HUES48 (cell line): ENCODE data around the gene PAGR1.

ENCODE experiments used
- H3K27ac ChIP-seq: one replicate; pipeline ENCODE4 v1.7.0; 2013; ENCODE audit warnings: low read depth, low read length, inconsistent platforms
- H3K27me3 ChIP-seq: 2 replicates; pipeline ENCODE4 v1.6.1; 2013; ENCODE audit warnings: mild to moderate bottlenecking, low read length; ENCODE audit not compliant: control insufficient read depth, insufficient read depth
- H3K36me3 ChIP-seq: 2 replicates; pipeline ENCODE4 v1.6.1; 2013; ENCODE audit warnings: low read length; ENCODE audit not compliant: control insufficient read depth, insufficient read depth
- H3K4me1 ChIP-seq: 2 replicates; pipeline ENCODE4 v1.6.1; 2013; ENCODE audit warnings: mild to moderate bottlenecking, low read length; ENCODE audit not compliant: control insufficient read depth, insufficient read depth
- H3K4me3 ChIP-seq: 2 replicates; pipeline ENCODE4 v1.5.1; 2013; ENCODE audit warnings: mild to moderate bottlenecking, low read depth, low read length
- H3K9ac ChIP-seq: 2 replicates; pipeline ENCODE4 v1.6.1; 2013; ENCODE audit warnings: mild to moderate bottlenecking, low read depth, low read length, moderate library complexity
- H3K9me3 ChIP-seq: 2 replicates; pipeline ENCODE4 v1.6.1; 2013; ENCODE audit warnings: low read length; ENCODE audit not compliant: control insufficient read depth, insufficient read depth

Gene PAGR1

DNA sequence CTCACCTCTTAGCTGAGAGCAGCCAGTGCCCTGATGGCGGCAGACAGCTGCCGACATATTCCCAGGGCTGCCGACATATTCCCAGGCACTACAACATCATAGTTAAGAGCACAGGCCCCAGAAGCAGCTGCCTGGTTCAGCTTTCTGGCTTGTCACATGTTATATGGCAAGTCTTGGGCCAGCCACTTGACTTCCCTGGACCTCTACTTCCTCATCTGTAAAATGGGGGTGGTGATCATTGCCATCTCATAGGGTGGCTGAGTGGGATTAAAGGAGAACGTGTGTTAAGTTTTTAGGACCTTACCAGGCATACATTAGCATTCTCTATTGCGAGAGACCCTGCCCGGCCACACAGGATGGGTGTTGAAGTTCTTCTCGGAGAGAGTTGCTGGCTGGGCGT is 28.0 kb downstream of the PAGR1 start:
- Histone ChIP-seq H3K27ac (no peak overlapping the region), H3K36me3 (no peaks in the 10 kb centered on the region), H3K9ac (no peak overlapping the region)

DNA sequence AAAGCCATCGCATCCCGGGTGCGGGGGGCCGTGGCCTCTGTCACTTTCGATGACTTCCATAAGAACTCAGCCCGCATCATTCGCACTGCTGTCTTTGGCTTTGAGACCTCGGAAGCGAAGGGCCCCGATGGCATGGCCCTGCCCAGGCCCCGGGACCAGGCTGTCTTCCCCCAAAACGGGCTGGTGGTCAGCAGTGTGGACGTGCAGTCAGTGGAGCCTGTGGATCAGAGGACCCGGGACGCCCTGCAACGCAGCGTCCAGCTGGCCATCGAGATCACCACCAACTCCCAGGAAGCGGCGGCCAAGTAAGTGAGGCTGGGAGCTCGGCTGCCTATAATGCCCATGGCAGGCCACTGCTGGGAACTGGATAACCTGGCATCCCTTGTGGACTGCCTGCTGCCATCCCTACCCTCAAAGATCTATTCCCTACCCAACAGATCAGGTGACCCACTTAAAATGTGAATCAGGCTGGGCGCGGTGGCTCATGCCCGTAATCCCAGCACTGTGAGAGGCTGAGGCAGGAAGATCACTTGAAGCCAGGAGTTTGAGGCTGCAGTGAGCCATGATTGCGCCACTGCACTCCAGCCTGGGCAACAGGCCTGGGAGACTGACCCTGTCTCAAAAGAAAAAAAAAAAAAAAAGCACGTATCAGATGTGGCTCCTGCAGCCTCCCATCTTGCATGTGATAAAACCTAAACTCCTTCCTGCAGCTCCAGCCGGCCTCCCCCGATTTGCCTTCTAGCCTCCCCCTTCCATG is 28.8 kb downstream of the PAGR1 start:
- no peak overlapping the region for H3K4me3 ChIP-seq
- no peak overlapping the region for H3K27ac ChIP-seq
- no peaks in the 10 kb centered on the region for H3K36me3 ChIP-seq
- H3K9me3 ChIP-seq, result no peaks in the 10 kb centered on the region
- no peaks in the 10 kb centered on the region for H3K27me3 ChIP-seq
- H3K4me1 ChIP-seq, result no peaks in the 10 kb centered on the region; the same call in 1 of the 2 replicates
- no peak overlapping the region for H3K9ac ChIP-seq

More for the DNA sequence above, 28.0 kb downstream of the PAGR1 start:
- no peaks in the 10 kb centered on the region for H3K9me3 ChIP-seq
- no peak overlapping the region for H3K4me3 ChIP-seq
- H3K4me1 ChIP-seq, result no peaks in the 10 kb centered on the region
- H3K27me3 ChIP-seq, result no peaks in the 10 kb centered on the region

DNA sequence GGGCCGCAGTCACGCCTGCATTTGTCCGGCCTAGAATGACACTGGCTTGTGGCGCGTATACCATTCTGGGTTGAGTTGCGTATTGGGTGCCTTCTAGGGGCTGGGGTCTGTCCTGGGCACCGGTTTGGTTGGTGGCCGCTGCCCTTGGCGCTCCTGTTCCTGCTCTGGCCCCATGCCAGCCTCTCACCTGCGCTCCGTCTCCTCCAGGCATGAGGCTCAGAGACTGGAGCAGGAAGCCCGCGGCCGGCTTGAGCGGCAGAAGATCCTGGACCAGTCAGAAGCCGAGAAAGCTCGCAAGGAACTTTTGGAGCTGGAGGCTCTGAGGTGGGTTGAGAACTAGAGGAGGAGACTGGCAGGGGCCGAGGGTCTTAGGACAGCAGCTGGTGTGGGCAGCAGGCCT is 29.7 kb downstream of the PAGR1 start:
- Histone ChIP-seq H3K27ac (no peak overlapping the region), H3K9me3 (no peaks in the 10 kb centered on the region), H3K9ac (no peak overlapping the region), H3K27me3 (no peaks in the 10 kb centered on the region), H3K4me1 (no peaks in the 10 kb centered on the region; the same call in 1 of the 2 replicates), H3K4me3 (no peak overlapping the region), H3K36me3 (no peaks in the 10 kb centered on the region)

DNA sequence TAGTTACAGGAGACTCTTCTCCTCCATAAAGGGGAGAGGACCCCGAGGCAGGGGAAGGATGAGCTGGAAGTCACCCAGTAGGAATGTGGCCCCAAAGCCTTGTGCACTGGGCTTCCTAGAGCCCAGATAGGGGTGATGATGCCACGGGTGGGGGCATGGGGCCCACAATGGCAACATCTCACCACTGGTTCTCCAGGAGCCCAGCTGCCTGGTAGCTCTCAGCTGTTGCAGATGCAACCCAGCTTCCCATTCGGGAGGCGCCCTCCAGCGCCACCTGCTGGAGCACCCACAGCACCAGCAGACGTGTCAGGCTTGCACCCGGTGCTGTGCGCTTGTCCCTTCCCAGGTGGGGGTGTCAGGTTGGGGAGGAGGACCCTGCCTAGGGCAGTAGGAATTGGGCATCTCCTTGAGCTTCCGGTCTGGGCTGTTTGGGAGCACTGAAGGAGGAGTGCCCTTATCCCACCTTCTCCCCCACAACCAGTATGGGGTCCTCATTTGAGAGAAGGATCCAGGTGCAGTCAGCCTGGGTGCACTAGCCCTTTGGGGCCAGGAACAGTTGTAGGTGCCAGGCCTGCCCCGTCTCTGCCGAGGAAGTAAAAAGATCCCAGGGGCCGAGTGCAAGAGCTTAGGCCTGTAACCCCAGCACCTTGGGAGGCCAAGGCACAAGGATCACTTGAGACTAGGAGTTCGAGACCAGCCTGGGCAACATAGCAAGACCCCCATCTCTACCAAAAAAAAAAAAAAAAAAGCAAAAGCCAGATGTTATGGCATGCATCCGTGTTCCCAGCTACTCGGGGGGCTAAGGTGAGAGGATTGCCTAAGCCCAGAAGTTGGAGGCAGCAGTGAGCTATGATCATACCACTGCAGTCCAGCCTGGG is 32.7 kb downstream of the PAGR1 start:
- Histone ChIP-seq H3K9me3 (no peaks in the 10 kb centered on the region), H3K36me3 (no peaks in the 10 kb centered on the region), H3K27me3 (no peaks in the 10 kb centered on the region), H3K4me1 (no peaks in the 10 kb centered on the region; the same call in 1 of the 2 replicates), H3K9ac (no peak overlapping the region), H3K27ac (no peak overlapping the region), H3K4me3 (no peak overlapping the region)

DNA sequence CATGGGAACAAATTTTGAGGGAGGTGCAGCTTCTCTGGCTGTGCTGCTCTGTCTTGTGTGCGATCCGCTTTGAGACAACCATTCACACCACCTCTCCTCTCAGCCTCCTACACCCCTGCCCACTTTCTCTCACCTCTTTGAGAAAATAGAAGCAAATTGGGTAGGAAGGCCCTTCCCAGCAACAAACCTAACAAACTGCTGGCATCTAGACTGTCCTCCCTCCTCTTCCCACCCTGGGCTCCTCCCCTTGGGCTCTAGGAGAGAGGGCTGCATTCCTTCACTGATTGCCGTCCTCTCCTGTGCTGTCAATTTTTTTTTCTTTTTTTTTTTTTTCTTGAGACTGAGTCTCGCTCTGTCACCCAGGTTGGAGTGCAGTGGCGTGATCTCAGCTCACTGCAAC is 33.6 kb downstream of the PAGR1 start:
- Histone ChIP-seq H3K36me3 (no peaks in the 10 kb centered on the region), H3K9ac (no peak overlapping the region), H3K27me3 (no peaks in the 10 kb centered on the region), H3K4me3 (no peak overlapping the region), H3K4me1 (no peaks in the 10 kb centered on the region; the same call in 1 of the 2 replicates), H3K9me3 (no peaks in the 10 kb centered on the region), H3K27ac (no peak overlapping the region)

DNA sequence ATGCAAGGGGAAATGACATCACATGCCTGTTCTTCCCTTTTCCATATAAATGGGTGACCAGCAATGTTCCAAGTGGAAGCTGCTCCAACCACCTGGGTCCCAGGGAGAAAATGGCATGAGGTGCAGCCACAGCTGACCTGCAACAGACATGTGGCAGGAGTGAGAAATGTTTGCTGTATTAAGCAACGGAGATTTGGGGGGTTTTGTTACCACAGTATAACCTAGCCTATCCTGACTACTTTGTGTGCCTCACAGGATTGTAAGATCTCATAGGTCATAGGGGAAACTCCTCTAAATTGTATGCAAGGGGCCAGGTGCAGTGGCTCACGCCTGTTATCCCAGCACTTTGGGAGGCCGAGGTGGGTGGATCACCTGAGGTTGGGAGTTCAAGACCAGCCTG is 35.0 kb downstream of the PAGR1 start:
- no peaks in the 10 kb centered on the region for H3K36me3 ChIP-seq

DNA sequence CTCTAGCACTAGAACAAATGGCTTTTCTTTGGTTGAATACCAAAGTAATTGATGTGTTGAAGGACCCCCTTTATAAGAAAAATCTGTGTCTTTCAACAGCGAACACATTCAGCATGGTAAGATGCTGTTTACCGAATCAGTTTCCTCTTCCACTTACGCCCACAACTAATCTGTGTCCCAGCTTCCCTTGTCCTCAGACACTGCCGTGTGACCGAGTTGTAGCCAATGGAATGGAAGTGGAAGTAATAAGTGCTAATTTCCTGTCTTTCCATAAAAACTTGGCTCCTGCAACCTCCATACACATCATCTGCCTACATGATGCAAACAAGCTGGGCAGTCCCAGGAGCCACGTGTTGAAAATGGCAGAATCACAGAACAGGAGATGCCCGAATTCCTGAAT is 36.7 kb downstream of the PAGR1 start:
- Histone ChIP-seq H3K4me1 (no peaks in the 10 kb centered on the region; the same call in 1 of the 2 replicates), H3K27ac (no peak overlapping the region), H3K9me3 (no peaks in the 10 kb centered on the region), H3K9ac (no peak overlapping the region), H3K36me3 (no peaks in the 10 kb centered on the region), H3K27me3 (no peaks in the 10 kb centered on the region), H3K4me3 (no peak overlapping the region)

More for the DNA sequence above, 35.0 kb downstream of the PAGR1 start:
- Histone ChIP-seq H3K4me3 (no peak overlapping the region), H3K4me1 (no peaks in the 10 kb centered on the region; the same call in 1 of the 2 replicates), H3K9me3 (no peaks in the 10 kb centered on the region), H3K9ac (no peak overlapping the region), H3K27me3 (no peaks in the 10 kb centered on the region), H3K27ac (no peak overlapping the region)

DNA sequence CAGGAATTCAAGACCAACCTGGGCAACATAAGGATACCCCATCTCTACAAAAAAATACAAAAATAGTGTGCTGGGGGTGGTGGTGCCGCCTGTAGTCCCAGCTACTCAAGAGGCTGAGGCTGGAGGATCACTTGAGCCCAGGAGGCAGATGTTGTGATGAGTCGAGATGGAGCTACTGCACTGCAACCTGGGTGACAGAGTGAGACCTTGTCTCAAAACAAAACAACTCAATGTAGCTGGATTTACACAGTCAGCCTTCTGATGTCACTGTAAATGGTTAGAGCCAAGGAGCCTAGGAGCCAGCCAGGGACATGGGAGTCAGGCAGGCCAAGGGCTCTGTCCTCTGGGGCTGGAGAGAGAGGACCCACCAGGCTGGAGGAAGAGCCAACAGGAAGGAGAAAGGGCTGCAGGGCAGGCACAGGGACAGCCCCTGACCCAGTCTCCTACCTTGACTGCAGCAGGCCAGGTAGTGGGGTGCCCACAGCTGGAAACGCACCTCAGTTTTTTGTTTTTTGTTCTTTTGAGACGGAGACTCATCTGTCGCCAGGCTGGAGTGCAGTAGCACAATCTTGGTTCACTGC is 38.7 kb downstream of the PAGR1 start:
- no peak overlapping the region for H3K9ac ChIP-seq
- no peak overlapping the region for H3K4me3 ChIP-seq
- H3K36me3 ChIP-seq, result peaks cover 15% of the 10 kb centered on the region
- no peak overlapping the region for H3K27ac ChIP-seq
- no peaks in the 10 kb centered on the region for H3K27me3 ChIP-seq
- no peaks in the 10 kb centered on the region for H3K4me1 ChIP-seq
- H3K9me3 ChIP-seq, result no peaks in the 10 kb centered on the region

DNA sequence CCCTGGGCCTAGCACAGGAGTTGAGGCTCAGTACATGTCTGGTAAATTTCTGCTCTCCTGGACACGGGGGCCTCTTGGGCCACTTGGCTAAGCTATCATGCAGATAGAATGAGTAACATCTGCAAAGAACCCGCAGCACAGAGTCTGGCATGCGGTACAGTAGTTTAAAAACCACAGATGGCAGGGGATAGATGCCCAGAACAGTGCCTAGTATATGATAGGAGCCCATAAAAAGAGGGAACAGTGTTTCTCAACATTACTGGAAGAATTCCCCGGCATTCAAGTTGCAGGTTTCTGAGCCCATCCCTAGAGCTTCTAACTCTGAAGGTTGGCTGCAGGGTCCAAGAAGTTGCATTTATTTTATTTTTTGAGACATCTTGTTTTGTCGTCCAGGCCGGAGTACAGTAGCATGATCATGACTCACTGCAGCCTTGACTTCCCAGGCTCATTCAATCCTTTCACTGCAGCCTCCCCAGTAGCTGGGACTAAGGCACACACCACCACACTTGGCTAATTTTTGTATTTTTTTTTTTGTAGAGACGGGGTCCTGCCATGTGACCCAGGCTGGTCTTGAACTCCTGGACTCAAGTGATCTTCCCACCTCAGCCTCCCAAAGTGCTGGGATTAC is 41.3 kb downstream of the PAGR1 start:
- H3K27me3 ChIP-seq, result no peaks in the 10 kb centered on the region
- peaks cover 30% of the 10 kb centered on the region for H3K36me3 ChIP-seq
- H3K4me3 ChIP-seq, result no peak overlapping the region
- no peak overlapping the region for H3K27ac ChIP-seq
- no peaks in the 10 kb centered on the region for H3K4me1 ChIP-seq
- no peaks in the 10 kb centered on the region for H3K9me3 ChIP-seq
- H3K9ac ChIP-seq, result no peak overlapping the region

DNA sequence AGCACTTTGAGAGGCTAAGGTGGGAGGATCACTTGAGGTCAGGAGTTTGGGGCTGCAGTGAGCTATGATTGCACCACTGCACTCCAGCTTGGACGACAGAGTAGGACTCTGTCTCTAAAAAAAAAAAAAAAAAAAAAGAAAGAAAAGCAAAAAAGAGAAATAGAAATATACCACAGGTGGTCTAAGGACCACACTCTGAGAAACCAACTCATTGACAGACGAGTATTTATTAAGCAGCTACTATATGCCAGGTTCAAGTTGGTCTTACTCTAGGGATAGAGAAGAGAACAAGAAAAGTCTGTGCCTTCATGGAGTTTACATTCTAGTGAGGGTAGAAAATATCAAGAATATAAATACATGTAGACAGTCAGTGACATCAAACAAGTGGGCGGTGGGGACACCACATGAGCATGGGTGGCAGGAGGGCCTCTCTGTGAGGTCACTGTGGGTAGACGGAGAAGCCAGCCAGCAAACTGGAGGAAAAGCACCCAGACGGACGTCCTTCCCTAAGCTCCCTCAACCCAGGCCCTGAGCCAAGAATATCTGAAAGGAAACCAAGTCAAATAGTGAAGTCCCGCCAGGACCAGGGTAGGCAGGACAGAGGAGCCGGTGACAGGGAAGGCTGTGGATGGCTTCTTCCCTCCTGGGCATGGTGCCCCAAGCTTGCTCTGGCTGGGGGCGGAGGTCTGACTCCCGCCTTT is 42.3 kb downstream of the PAGR1 start:
- H3K9ac ChIP-seq, result no peak overlapping the region
- peaks cover 30% of the 10 kb centered on the region for H3K36me3 ChIP-seq
- no peak overlapping the region for H3K27ac ChIP-seq
- H3K27me3 ChIP-seq, result no peaks in the 10 kb centered on the region
- no peaks in the 10 kb centered on the region for H3K4me1 ChIP-seq
- H3K9me3 ChIP-seq, result no peaks in the 10 kb centered on the region
- no peak overlapping the region for H3K4me3 ChIP-seq
